ENCODE data around the gene SH3PXD2A.

DNA sequence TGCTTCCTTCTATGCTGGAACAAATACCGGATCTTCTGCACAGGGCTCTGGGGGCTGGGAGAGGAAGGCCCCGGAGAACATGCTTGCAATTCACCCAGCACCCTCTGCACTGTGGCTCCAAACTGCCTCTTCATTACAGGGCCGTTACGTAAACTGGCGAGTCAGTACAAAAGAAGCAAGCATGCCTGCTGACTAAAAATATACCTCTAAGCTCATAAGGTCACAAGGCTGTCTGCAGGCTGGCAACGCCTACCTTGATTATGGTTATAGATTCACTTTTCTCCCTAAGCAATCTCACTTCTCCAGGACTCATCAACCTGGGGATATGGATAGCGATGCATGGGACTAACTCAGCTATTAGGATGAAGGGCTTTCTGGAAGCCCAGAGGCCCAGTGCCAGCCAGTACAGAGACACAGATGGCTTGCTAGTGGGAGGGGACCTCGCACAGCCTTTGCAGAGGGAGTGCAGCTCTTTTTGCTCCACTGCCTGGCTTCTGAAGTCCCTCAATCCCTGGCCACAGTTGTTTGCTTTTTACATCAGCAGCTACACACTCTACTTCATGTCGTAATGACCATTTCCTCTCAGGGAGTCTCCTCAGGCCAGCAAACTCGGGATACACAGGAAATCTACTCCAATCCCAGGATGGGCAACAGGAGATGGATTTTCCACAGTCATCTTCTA lies 96.1 kb downstream of the SH3PXD2A start:
- no peak for TF ChIP-seq POLR2A (IDR thresholded peaks at IDR 0.05)
- TF ChIP-seq, protein P1, sequence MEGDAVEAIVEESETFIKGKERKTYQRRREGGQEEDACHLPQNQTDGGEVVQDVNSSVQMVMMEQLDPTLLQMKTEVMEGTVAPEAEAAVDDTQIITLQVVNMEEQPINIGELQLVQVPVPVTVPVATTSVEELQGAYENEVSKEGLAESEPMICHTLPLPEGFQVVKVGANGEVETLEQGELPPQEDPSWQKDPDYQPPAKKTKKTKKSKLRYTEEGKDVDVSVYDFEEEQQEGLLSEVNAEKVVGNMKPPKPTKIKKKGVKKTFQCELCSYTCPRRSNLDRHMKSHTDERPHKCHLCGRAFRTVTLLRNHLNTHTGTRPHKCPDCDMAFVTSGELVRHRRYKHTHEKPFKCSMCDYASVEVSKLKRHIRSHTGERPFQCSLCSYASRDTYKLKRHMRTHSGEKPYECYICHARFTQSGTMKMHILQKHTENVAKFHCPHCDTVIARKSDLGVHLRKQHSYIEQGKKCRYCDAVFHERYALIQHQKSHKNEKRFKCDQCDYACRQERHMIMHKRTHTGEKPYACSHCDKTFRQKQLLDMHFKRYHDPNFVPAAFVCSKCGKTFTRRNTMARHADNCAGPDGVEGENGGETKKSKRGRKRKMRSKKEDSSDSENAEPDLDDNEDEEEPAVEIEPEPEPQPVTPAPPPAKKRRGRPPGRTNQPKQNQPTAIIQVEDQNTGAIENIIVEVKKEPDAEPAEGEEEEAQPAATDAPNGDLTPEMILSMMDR (IDR thresholded peaks at IDR 0.05): no peak
